ENCODE data around the gene CMTM2.

The CMTM2 gene

DNA sequence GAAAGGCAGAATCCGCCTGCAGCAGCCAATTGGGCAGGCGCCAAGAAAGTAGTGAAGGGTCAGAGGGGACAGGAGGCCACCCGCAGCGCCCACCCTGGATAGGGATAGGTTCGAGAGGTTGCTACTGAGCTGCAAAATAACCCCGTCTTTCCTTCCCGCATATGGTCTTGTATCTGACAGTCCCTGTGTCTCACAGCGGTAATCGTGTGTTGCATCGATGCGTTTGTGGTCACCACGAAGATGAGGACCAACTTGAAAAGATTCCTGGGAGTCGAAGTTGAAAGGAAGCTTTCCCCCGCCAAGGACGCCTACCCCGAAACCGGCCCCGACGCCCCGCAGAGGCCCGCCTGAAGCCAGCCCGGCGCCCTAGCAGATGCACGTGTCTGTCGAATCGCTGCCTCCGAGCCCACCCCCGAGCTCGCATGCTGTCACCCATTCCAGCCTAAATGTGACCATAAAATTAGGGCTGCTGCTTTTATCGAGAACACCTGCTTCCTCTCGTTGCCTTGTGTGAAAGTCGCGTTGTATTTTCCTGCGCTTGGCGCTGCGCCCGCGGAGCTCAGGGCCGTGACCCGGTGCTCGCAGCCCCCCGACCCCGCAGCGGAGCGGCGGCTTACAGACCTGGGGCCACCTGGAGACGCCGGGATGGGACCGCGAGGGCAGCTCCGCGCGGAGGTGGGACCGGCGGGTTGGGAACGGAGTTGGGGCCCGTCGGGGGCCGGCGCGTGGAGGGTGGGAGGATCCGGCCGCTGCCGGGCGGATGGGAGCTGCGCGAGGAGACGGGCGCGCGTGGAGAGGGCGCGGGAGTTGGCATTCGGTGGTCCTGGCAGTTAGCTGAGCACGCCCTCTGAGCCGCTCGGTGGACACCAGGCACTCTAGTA, at the start of gene CMTM2:
Gene CMTM2 (plus strand): TSS at position 813 of the 881 bp plus-strand sequence. CDS start 145 bp downstream, outside the sequence.
- no peak for DNase-seq (ENCODE audit: low read depth in 2 of 2)

DNA sequence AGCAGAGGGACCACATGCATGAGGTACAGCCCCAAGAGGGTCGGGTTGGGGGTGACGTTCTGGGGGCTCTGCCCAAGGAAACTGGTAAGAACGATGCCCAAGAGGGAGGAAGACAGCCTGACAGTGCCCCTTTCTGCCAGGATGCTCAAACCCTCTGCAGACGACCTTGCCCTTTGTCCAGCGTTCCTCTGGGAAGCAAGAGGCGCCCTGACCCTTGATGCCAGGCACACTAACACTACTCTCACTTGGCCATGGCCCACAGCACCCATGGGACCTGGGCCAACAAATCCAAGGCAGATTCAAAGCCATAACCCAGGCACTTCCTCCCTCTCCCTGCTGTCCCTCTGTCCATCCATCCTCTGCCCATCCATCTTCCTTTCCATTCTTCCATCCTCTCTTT, 49.8 kb upstream of the CMTM2 start:
- no peak for DNase-seq (ENCODE audit: low read depth in 2 of 2)

DNA sequence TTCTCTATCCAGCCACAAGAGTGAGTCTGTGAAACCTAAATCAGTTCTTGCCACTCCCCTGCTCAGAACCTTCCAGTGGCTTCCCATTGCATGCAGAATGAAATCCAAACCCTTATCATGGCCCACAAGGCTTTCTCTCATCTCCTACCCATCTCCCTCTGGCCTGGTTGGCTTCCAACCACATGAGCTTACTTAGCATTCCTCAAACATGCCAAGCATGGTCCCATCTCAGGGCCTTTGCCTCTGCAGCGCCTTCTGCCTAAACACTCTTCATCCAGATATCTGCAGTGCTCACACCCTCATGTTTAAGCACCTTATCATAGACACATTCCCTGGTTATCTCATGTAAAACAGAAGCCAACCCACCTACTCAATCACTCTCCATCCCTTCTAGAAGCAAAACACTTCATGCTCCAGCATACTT, 44.9 kb upstream of the CMTM2 start:
- DNase-seq (ENCODE audit: low read depth in 2 of 2): no peak

DNA sequence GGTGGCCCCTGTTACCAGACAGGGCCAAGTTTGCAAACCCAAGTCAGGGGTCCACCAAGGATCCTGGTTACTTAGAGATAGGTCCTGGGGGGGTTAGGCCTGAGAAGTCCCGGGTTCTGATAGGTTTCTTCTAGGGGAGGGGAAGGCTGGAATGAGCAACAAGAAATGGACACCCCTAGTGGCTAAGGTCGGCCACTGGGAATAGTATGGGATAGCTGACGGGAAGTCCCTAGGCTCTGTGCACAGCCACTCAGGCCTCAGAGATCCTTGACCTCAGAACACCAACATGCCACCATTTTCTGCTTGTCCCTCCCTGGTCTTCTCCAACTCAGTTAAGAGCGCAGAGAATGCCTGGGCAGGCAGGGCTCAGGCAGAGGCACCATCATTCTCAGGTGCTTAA, 42.7 kb upstream of the CMTM2 start:
- no peak for DNase-seq (ENCODE audit: low read depth in 2 of 2)

DNA sequence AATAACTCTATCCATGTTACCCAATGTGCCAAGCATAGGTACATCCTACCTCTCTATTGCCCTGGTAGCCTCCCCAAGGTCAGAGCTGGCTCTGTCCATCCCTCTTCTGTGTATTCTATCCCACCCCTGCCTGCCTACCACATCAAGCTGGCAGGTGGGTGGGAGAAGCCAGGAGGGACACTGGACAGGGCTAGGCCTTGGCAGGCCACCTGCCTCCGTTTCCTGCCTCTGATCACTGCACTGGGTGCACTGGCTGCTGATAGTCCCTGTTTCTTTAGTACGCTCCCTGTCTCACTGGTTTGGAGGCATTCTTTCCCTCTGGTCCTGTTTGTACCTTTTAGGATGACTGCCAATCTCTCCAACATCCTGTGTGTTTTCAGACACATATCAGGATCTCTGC, 42.0 kb upstream of the CMTM2 start:
- DNase-seq (ENCODE audit: low read depth in 2 of 2): no peak

DNA sequence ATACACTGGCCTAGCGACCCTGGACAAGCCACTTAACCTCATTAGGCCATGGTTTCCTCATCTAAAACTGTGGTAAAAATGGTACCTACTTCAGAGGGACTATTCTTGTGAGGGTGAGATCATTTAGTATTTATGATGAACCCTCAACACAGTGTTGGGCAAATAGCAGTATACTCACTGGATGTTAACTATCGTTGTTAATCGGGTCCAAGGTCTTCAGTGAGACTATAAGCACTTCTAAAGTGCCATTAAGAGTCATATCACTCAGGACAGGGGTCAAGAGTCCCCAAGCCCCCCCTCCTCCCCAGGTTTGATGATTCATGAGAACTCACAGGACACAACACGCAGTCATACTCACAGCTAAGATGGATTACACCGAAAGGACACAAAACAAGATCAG, 40.4 kb upstream of the CMTM2 start:
- no peak for DNase-seq (ENCODE audit: low read depth in 2 of 2)

DNA sequence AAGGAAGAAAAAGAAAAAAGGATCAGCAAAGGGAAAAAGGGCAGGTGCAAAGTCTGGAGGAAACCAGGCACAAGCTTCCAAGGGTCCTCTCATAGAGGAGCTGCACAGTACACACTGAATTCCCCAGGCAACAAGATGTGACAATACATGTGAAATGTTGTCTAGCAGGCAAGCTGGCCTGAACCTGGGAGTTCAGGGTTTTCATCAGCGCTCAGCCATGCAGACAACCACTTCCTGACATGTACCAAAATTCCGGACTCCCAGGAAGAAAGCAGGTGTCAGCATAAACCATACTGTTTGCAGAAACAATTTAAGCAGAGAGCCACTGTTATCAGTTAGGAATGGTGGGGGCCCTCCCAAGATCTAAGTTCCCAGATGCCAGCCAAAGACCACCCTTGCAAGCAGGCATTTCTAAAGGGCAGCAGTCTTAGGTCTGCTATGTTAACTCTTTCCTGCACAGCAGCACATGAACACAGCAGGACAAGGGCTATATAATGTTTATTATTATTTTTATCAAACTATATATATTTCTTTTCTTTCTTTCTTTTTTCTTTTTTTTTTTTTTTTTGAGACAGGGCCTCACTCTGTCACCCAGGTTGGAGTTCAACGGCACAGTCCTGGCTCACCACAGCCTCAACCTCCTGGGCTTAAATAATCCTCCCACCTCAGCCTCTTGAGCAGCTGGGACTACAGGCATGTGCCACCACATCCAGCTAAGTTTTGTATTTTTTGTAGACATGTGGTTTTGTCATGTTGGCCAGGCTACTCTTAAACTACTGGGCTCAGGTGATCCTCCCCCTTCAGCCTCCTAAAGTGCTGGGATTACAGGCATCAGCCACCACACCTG, 39.4 kb upstream of the CMTM2 start:
- no peak for DNase-seq (ENCODE audit: low read depth in 2 of 2)

DNA sequence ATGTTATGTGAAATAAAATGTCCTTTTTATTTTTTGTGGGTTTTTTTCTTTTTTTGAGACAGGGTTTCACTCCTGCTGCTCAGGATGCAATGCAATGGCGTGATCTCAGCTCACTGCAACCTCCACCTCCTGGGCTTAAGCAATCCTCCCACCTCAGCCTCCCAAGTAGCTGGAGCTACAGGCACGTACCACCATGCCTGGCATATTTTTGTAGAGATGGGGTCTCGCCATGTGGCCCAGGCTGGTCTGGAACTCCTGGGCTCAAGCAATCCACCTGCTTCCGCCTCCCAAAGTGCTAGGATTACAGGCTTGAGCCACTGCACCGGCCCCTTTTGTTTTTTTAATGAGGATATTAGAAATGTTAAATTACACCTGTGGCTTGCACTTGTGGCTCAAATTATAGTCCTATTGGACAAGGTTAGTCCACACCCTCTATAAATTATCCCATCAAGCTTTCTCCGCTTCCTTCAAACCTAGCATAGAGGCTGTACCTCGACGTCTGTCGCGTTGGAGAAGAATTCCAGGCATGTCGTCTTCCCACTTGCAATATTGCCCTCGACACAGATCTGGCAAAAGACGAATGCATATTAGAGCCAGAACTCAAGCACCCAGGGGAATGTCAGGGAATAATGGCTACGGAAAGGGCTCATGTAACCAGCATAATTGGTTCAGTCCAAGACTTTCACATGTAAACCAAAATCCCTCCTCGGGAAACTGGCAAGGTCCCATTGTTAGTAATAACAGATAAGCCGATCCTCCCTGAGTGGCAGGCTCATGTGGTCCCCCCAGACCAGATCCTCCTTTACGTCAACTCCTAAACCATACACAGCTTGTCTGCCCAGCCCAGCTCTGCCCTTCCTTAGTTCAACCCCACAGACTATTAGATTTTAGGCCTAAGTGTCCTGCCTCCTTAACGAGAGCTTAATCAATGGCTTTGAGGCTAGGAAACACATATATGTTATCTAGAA, 37.6 kb upstream of the CMTM2 start:
- no peak for DNase-seq (ENCODE audit: low read depth in 2 of 2)

DNA sequence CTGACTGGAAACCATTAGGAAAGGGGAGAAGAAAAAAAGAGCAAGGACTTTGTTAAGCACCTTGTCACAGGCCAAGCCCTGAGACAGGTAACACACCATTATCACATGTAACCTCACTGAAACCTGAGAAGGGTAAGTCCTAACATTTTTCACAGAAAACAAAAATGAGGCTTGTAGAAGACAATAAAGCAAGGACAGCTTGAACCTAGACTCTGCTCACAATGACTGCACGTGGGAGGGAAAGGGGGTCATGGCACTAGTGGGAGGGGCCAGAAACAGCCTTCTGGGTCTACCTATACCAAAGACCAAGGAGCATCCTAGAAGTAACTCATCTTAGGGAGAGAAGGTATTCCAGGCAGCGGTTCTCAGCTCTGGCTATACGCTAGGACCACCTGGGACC, 36.9 kb upstream of the CMTM2 start:
- no peak for DNase-seq (ENCODE audit: low read depth in 2 of 2)

- DNase-seq (ENCODE audit: low read depth in 2 of 2): no peak
Observed at GRCh38 chr16:66543541-66543940, 35.7 kb upstream of the CMTM2 start.

DNA sequence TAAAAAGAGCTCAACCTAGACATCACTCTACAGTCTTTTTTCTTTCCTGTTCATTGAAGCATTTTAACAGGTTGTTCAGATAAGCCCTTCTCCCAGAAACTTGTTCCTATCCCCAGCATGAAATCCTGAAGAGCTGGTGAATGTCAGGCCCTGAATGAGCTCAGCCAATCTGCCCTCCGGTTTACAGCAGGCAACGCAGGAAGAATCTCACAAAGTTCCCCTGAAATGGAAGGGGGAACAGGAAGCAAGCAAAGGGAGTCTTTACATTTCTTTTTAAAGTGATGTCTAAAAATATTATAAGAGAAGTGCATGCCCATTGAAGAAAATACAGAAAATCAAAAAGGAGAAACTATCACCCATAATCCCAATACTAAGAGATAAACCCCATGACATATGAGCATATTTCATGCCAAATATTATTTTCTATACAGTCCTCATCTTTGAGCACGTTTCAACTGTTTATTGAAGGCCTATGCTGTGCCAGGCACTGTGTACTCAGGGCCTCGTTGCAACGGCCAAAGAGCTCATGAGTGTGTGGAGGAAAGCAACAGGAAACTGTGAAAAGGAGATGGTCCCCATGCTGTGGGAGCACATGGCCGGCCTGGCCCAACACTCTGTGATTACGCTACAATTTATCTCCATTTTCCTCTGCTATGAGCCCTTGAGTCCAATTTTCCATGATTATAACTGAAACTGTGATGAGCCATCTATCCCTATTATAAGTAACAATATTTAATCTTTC, 35.1 kb upstream of the CMTM2 start:
- no peak for DNase-seq (ENCODE audit: low read depth in 2 of 2)

GRCh38 chr16:66547101-66547989, 31.9 kb upstream of the CMTM2 start:
- DNase-seq (ENCODE audit: low read depth in 2 of 2): no peak

GRCh38 chr16:66548068-66548467, 31.2 kb upstream of the CMTM2 start:
- DNase-seq (ENCODE audit: low read depth in 2 of 2): no peak

DNA sequence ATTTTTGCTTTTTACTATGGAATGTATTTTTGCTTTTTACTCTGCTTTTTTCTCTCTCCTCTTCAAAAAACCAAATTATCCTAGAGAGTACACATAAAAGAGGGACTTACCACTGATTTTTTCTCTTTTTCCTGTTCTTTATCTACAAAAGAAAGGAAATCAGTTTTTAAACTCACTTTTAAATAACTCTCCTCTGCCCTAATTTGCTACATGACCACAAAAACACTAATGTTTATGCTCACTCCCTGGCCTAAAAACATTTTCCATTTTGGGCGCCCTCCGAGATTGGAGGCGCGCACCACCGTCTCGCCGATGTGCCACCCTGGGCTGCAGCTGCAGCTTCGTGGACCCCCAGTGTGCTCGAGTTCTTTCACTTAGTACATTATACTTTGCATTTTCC, 30.4 kb upstream of the CMTM2 start:
- DNase-seq (ENCODE audit: low read depth in 2 of 2): no peak

DNA sequence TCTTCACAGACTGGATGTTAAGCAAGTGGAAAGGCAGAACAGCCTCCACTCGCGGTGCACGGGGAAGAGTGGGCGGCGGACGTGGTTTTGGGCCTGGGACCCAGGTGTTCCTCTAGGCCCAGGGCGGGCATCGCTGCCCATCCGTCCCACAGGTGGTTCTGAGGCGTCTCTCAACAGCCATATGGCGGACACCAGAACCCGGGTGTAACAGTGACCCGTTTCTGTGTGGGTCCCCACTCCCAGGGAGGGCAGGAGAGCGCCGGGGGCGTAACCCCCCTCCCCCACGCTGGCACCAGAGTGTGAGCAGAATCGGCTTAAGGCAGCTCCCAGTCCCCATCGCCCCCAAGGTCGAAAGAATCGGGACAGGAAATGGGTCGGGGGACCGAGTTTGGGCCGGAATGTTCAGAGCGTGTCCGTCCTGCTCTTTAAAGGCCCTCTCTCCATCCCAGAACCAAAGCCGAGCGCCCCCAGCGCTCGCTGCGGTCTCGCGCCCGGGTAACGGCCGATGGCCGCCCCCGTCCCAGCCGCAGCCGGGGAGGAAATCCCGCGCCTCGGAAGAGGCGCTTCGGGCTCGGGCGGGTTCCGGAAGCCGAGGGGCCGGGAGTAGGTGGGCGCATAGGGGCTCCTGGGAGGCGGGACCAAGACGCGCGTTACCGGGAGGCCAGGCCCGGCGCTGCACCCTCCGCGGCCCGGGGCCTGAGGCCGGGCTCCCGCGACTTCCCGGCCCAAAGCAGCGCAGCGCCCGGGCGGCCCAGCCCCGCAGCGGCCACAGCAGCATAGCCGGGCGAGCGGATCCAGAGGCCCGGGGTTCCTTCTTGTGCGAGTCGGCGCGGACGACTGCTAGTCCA, 29.8 kb upstream of the CMTM2 start, which contains the start of gene TK2:
Gene TK2 (minus strand): TSS at position 839 of the 848 bp plus-strand sequence. CDS start 61 bp downstream, at position 778.
- DNase-seq (ENCODE audit: low read depth in 2 of 2): peak in 1 of 2 experiments; percentile 45

DNA sequence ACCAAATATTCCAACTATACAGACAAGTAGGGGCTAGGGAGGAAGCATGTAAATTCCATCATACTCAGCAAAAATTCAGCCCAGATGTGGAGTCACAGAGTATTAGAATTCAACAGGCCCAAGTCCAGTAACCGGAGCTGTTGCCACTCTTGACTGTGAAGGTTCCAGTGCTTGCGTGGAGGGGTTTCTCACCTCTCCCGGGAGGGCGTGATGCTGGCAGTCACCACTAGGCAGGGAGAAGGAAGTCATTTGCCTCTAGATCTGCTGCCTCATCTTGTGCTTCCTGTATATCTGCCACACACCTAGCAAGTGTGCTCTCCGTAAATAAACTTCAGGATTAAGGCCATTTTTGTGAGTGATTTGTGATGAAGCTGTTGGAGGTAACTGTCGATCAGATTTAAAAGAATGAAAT, 27.9 kb upstream of the CMTM2 start:
- no peak for DNase-seq (ENCODE audit: low read depth in 2 of 2)

GRCh38 chr16:66551788-66552285, 27.4 kb upstream of the CMTM2 start:
- DNase-seq (ENCODE audit: low read depth in 2 of 2): no peak

All from fibroblast of skin of left quadriceps (primary cell).